Right lobe of liver (tissue), 4 donors: ENCODE data around the gene KCNK3.

Source experiments
- POLR2A ChIP-seq: fragments of 450-650 bp; IDR thresholded peaks from one replicate; pipeline ENCODE4 v1.6.1; 2017; ENCODE audit warnings: antibody characterized with exemption, mild to moderate bottlenecking
- TF ChIP-seq, protein P1 (sequence below), 4 donors: fragments of 200-600 bp in 3 of 4; fragments of 450-650 bp in 1 of 4; IDR thresholded peaks; one replicate each; pipeline versions ENCODE4 v1.5.1 to v1.8.0; 2016 to 2022; ENCODE audit warnings: antibody characterized with exemption in 4 of 4, mild to moderate bottlenecking in 2 of 4
- donor health status: DM: no; HTN: no; CAD: no.
- donor health status: DM: no; HTN: no; CAD: no.
- donor health status: DM: no; HTN: yes; CAD: no.

DNA sequence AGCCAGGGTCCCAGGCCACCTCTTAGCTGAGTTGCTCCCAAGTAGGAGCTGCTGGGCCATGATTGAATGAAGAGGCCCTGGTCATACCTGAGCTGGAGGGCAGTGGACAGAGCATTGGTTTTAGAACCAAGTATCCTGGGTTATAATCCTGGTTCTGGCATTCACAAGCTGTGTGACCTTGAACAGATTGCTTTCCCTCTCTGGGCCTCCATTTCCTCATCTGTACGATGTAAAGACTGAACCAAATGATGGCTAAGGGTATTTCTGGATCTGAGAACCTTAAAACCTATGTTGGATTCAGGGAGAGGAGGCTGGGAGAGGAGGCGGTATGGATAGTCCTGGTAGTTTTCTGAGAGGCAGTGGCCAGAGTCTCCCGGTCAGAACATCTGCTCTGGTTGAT is 31.0 kb downstream of the KCNK3 start:
- TF ChIP-seq POLR2A, result no peak
- TF ChIP-seq, protein P1, sequence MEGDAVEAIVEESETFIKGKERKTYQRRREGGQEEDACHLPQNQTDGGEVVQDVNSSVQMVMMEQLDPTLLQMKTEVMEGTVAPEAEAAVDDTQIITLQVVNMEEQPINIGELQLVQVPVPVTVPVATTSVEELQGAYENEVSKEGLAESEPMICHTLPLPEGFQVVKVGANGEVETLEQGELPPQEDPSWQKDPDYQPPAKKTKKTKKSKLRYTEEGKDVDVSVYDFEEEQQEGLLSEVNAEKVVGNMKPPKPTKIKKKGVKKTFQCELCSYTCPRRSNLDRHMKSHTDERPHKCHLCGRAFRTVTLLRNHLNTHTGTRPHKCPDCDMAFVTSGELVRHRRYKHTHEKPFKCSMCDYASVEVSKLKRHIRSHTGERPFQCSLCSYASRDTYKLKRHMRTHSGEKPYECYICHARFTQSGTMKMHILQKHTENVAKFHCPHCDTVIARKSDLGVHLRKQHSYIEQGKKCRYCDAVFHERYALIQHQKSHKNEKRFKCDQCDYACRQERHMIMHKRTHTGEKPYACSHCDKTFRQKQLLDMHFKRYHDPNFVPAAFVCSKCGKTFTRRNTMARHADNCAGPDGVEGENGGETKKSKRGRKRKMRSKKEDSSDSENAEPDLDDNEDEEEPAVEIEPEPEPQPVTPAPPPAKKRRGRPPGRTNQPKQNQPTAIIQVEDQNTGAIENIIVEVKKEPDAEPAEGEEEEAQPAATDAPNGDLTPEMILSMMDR (IDR thresholded peaks at IDR 0.05), result no peak
